GM10248 (cell line): ENCODE measurements around the gene SPINK14.

Experiments used
- CTCF ChIA-PET: fragments of 300-600 bp; sonication (Branson Sonifier 250); formaldehyde crosslinking; extraction: SDS; loops from one replicate; lab custom pipeline; 2021; ENCODE audit warnings: antibody characterized with exemption; lab: Yijun Ruan, JAX
- POLR2A ChIA-PET: fragments of 350-650 bp; sonication (Branson Sonifier 250); formaldehyde crosslinking; extraction: SDS; loops from one replicate; lab custom pipeline; 2020; ENCODE audit warnings: antibody characterized with exemption; lab: Yijun Ruan, JAX
- DNase-seq: peaks from one replicate; pipeline ENCODE4 v3.0.0; 2012; ENCODE audit errors: extremely low spot score
- CTCF ChIP-seq: IDR thresholded peaks from 2 replicates; pipeline ENCODE4 v1.5.1; 2012; ENCODE audit warnings: mild to moderate bottlenecking, low read depth; ENCODE audit errors: extremely low read depth, missing control alignments, control extremely low read depth

SPINK14 gene

GRCh38 chr5:148221508-148221907, 53.2 kb downstream of the SPINK14 start:
- DNase-seq: no peak
- no peak for TF ChIP-seq CTCF
- ChIA-PET POLR2A (no interaction called here), CTCF (interaction anchor here (1.0 to 1.4 kb wide), 2 partner anchors 10 to 23 kb away, joined by 3 to 4 read pairs; no protein-coding TSS in a partner anchor)

- TF ChIP-seq CTCF: no peak
- no peak for DNase-seq
- ChIA-PET POLR2A (no interaction called here), CTCF (interaction anchor here (0.7 kb wide), 1 partner anchor 107 kb away, joined by 3 read pairs; no protein-coding TSS in a partner anchor)
Observed at GRCh38 chr5:148224117-148224742, 55.9 kb downstream of the SPINK14 start.
